H9 (cell line): Measurements from ENCODE around the gene STK32B. TPM values are rescaled to one million over a fixed set of nuclear protein-coding genes. Genes with fewer than 3 reads are reported as not detected.

Experiments
- DNase-seq: peaks from one replicate; pipeline ENCODE4 v3.0.0-alpha.2; 2017
- H2AFZ ChIP-seq: one replicate; pipeline ENCODE4 v1.6.1; 2013; ENCODE audit warnings: mild to moderate bottlenecking, low read length, control low read depth, moderate library complexity
- H2AK5ac ChIP-seq: 2 replicates; pipeline ENCODE4 v1.6.1; 2013; ENCODE audit warnings: low read length, control low read depth, mixed read lengths; ENCODE audit not compliant: insufficient read length
- H2BK120ac ChIP-seq: one replicate; pipeline ENCODE4 v1.6.1; 2013; ENCODE audit warnings: low read depth, mild to moderate bottlenecking, low read length, control low read depth, inconsistent platforms; ENCODE audit not compliant: poor library complexity, severe bottlenecking
- H2BK12ac ChIP-seq: 2 replicates; pipeline ENCODE4 v1.6.1; 2013; ENCODE audit warnings: low read length, control low read depth, mixed read lengths, low read depth; ENCODE audit not compliant: insufficient read length
- H2BK15ac ChIP-seq: 2 replicates; pipeline ENCODE4 v1.6.1; 2013; ENCODE audit warnings: low read depth, low read length, control low read depth
- H2BK20ac ChIP-seq: one replicate; pipeline ENCODE4 v1.6.1; 2013; ENCODE audit warnings: low read depth, mild to moderate bottlenecking, low read length, control low read depth, inconsistent platforms; ENCODE audit not compliant: poor library complexity, severe bottlenecking
- H2BK5ac ChIP-seq: 2 replicates; pipeline ENCODE4 v1.6.1; 2013; ENCODE audit warnings: low read length, control low read depth, mixed read lengths; ENCODE audit not compliant: insufficient read length
- H3K14ac ChIP-seq: 2 replicates; pipeline ENCODE4 v1.6.1; 2013; ENCODE audit warnings: low read length, control low read depth; ENCODE audit not compliant: insufficient read depth
- H3K18ac ChIP-seq: 2 replicates; pipeline ENCODE4 v1.6.1; 2013; ENCODE audit warnings: low read depth, mild to moderate bottlenecking, mixed read lengths, low read length, control low read depth; ENCODE audit not compliant: insufficient read length
- H3K23ac ChIP-seq: 2 replicates; pipeline ENCODE4 v1.6.1; 2013; ENCODE audit warnings: low read length, control low read depth, mixed read lengths, low read depth; ENCODE audit not compliant: insufficient read length
- H3K23me2 ChIP-seq: 2 replicates; pipeline ENCODE4 v1.6.1; 2013; ENCODE audit warnings: low read depth, mild to moderate bottlenecking, mixed read lengths, low read length, control low read depth; ENCODE audit not compliant: insufficient read length, poor library complexity, severe bottlenecking
- H3K27ac ChIP-seq: 2 replicates; pipeline ENCODE4 v1.5.1; 2013; ENCODE audit warnings: low read length, control low read depth, mixed read lengths, low read depth; ENCODE audit not compliant: insufficient read length
- H3K27me3 ChIP-seq: 2 replicates; pipeline ENCODE4 v1.6.1; 2013; ENCODE audit warnings: low read length, control low read depth, inconsistent platforms; ENCODE audit not compliant: insufficient read depth
- H3K4ac ChIP-seq: 2 replicates; pipeline ENCODE4 v1.6.1; 2013; ENCODE audit warnings: low read depth, mild to moderate bottlenecking, control low read depth, inconsistent platforms, low read length, moderate library complexity
- H3K4me1 ChIP-seq: 2 replicates; pipeline ENCODE4 v1.6.1; 2013; ENCODE audit warnings: low read length, control low read depth, inconsistent platforms; ENCODE audit not compliant: insufficient read depth
- H3K4me2 ChIP-seq: 2 replicates; pipeline ENCODE4 v1.6.1; 2013; ENCODE audit warnings: low read length, control low read depth, mixed read lengths; ENCODE audit not compliant: insufficient read length, insufficient read depth
- H3K56ac ChIP-seq: 2 replicates; pipeline ENCODE4 v1.6.1; 2013; ENCODE audit warnings: low read depth, mild to moderate bottlenecking, mixed read lengths, low read length, control low read depth; ENCODE audit not compliant: insufficient read length
- H3K79me1 ChIP-seq: 2 replicates; pipeline ENCODE4 v1.6.1; 2013; ENCODE audit warnings: low read depth, mild to moderate bottlenecking, moderate library complexity, low read length, control low read depth, inconsistent platforms; ENCODE audit not compliant: insufficient read depth, poor library complexity, severe bottlenecking
- H3K79me2 ChIP-seq: 2 replicates; pipeline ENCODE4 v1.6.1; 2013; ENCODE audit warnings: low read length, control low read depth, inconsistent platforms; ENCODE audit not compliant: insufficient read depth
- H3K9ac ChIP-seq: 2 replicates; pipeline ENCODE4 v1.6.1; 2013; ENCODE audit warnings: low read length, control low read depth, mixed read lengths; ENCODE audit not compliant: insufficient read length; ENCODE audit errors: extremely low read depth
- H3K9me3 ChIP-seq: one replicate; pipeline ENCODE4 v1.6.1; 2013; ENCODE audit warnings: low read depth, low read length, inconsistent platforms; ENCODE audit not compliant: control insufficient read depth
- H3T11ph ChIP-seq: one replicate; pipeline ENCODE4 v1.6.1; 2013; ENCODE audit warnings: mild to moderate bottlenecking, low read length, control low read depth, inconsistent platforms
- H4K20me1 ChIP-seq: one replicate; pipeline ENCODE4 v1.6.1; 2013; ENCODE audit not compliant: control insufficient read depth, insufficient read length, insufficient read depth
- H4K5ac ChIP-seq: 2 replicates; pipeline ENCODE4 v1.6.1; 2013; ENCODE audit warnings: low read depth, mild to moderate bottlenecking, mixed read lengths, low read length, control low read depth; ENCODE audit not compliant: insufficient read length
- H4K8ac ChIP-seq: replicated peaks from 2 replicates; pipeline ENCODE4 v1.6.1; 2013; ENCODE audit warnings: low read length, control low read depth, mixed read lengths, low read depth; ENCODE audit not compliant: insufficient read length
- H4K91ac ChIP-seq: 2 replicates; pipeline ENCODE4 v1.6.1; 2013; ENCODE audit warnings: low read depth, mild to moderate bottlenecking, moderate library complexity, mixed read lengths, low read length, control low read depth; ENCODE audit not compliant: insufficient read length
- H3K27ac Mint-ChIP-seq, 3 experiments: 2 replicates in 2 of 3; 3 replicates in 1 of 3; pipeline ENCODE4 v1.8.0; 2020 to 2021; ENCODE audit warnings: mixed read lengths in 3 of 3, mild to moderate bottlenecking in 1 of 3, moderate library complexity in 1 of 3
- H3K27me3 Mint-ChIP-seq: 2 replicates; pipeline ENCODE4 v1.8.0; 2021; ENCODE audit warnings: low read depth, mild to moderate bottlenecking, moderate library complexity, mixed read lengths
- H3K36me3 Mint-ChIP-seq, 3 experiments: 2 replicates in 2 of 3; 3 replicates in 1 of 3; pipeline ENCODE4 v1.8.0; 2020 to 2021; ENCODE audit warnings: low read depth in 3 of 3, mixed read lengths in 3 of 3; ENCODE audit not compliant: insufficient read depth in 1 of 3
- H3K4me1 Mint-ChIP-seq, 2 experiments: 2 replicates each; pipeline ENCODE4 v1.8.0; 2020; ENCODE audit warnings: mixed read lengths in 2 of 2
- H3K4me3 Mint-ChIP-seq, 2 experiments: 2 replicates in 1 of 2; 3 replicates in 1 of 2; pipeline ENCODE4 v1.8.0; 2020 to 2021; ENCODE audit warnings: mild to moderate bottlenecking in 2 of 2, mixed read lengths in 2 of 2, moderate library complexity in 1 of 2
- H3K9me3 Mint-ChIP-seq, 2 experiments: 2 replicates in 1 of 2; 3 replicates in 1 of 2; pipeline ENCODE4 v1.8.0; 2020; ENCODE audit warnings: mild to moderate bottlenecking in 2 of 2, mixed read lengths in 2 of 2, moderate library complexity in 1 of 2
- WGBS: extraction: QIAGEN DNeasy Blood & Tissue Kit; methylation state at CpG from one replicate; pipeline ENCODE4 v1.1.7; 2013; ENCODE audit warnings: missing lambda C conversion rate, low lambda C conversion rate, mixed read lengths; ENCODE audit not compliant: insufficient read length; ENCODE audit errors: extremely low coverage; 5-methylcytosine and 5-hydroxymethylcytosine counted together
- total RNA-seq: library from RNA; stranded (reverse); gene quantifications from 2 replicates; pipeline ENCODE4 v1.2.1, GENCODE V29; 2021
- TF ChIP-seq, protein P1 (sequence below): fragments of 200-600 bp; sonication (generic); conservative IDR thresholded peaks from 3 replicates; pipeline ENCODE4 v1.8.0; 2021; ENCODE audit warnings: antibody characterized with exemption, mild to moderate bottlenecking

STK32B gene
- total RNA-seq, 1 experiment from 2014 or later = 1.0 TPM

GRCh38 chr4:5399124-5399523, 347.8 kb downstream of the STK32B start:
- Histone ChIP-seq H2AK5ac (no peak overlapping the region), H3K4me1 (no peaks in the 10 kb centered on the region), H3K27ac (no peak overlapping the region), H3T11ph (no peak overlapping the region), H3K14ac (no peak overlapping the region), H3K79me1 (no peaks in the 10 kb centered on the region), H2BK15ac (no peak overlapping the region), H4K20me1 (no peaks in the 10 kb centered on the region), H3K9me3 (no peaks in the 10 kb centered on the region), H2BK12ac (no peak overlapping the region), H3K9ac (no peak overlapping the region), H3K56ac (no peak overlapping the region), H3K23ac (no peak overlapping the region), H4K8ac (no peak overlapping the region), H3K79me2 (no peaks in the 10 kb centered on the region), H3K27me3 (no peaks in the 10 kb centered on the region), H3K4me2 (no peak overlapping the region), H4K91ac (no peak overlapping the region), H2BK20ac (no peak overlapping the region), H3K18ac (no peak overlapping the region), H3K4ac (no peak overlapping the region), H2BK120ac (no peak overlapping the region), H2AFZ (no peak overlapping the region), H2BK5ac (no peak overlapping the region), H4K5ac (no peak overlapping the region), H3K23me2 (no peaks in the 10 kb centered on the region)
- peaks cover 0 to 3% (median 3%) of the 10 kb centered on the region in 3 experiments; a peak in 4 of 7 replicates for H3K36me3 Mint-ChIP-seq
- no peak overlapping the region for H3K27ac Mint-ChIP-seq
- DNase-seq = no peak
- peaks cover 10% of the 10 kb centered on the region for H3K27me3 Mint-ChIP-seq
- WGBS = no CpG with 5 or more reads among the region's 4 CpGs
- H3K9me3 Mint-ChIP-seq = peaks cover 3 to 6% of the 10 kb centered on the region in 2 experiments; a peak in 4 of 5 replicates
- TF ChIP-seq, protein P1, sequence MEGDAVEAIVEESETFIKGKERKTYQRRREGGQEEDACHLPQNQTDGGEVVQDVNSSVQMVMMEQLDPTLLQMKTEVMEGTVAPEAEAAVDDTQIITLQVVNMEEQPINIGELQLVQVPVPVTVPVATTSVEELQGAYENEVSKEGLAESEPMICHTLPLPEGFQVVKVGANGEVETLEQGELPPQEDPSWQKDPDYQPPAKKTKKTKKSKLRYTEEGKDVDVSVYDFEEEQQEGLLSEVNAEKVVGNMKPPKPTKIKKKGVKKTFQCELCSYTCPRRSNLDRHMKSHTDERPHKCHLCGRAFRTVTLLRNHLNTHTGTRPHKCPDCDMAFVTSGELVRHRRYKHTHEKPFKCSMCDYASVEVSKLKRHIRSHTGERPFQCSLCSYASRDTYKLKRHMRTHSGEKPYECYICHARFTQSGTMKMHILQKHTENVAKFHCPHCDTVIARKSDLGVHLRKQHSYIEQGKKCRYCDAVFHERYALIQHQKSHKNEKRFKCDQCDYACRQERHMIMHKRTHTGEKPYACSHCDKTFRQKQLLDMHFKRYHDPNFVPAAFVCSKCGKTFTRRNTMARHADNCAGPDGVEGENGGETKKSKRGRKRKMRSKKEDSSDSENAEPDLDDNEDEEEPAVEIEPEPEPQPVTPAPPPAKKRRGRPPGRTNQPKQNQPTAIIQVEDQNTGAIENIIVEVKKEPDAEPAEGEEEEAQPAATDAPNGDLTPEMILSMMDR = no peak
- no peak overlapping the region for H3K4me3 Mint-ChIP-seq
- H3K4me1 Mint-ChIP-seq = peaks cover 11 to 13% of the 10 kb centered on the region in 2 experiments; a peak in 3 of 4 replicates
